H1 (cell line): ENCODE data around the gene MIB2. TPM values are rescaled to one million over a fixed set of nuclear protein-coding genes. Genes with fewer than 3 reads are reported as not detected.

ENCODE experiments used
- CTCF ChIA-PET: fragments of 300-600 bp; sonication (Branson Sonifier 250); formaldehyde crosslinking; loops from one replicate; lab custom pipeline; 2021; ENCODE audit not compliant: partially characterized antibody; lab: Charles Lee
- POLR2A ChIA-PET: fragments of 300-600 bp; sonication (Branson Sonifier 250); formaldehyde crosslinking; loops from one replicate; lab custom pipeline; 2021; ENCODE audit warnings: inconsistent platforms; ENCODE audit not compliant: partially characterized antibody; lab: Charles Lee
- DNase-seq, 2 experiments: peaks; one replicate each; pipeline versions ENCODE4 v3.0.0 to v3.0.0-alpha.2; 2010 to 2022; ENCODE audit warnings: low spot score in 2 of 2, low read depth in 1 of 2, mixed read lengths in 1 of 2
- FAIRE-seq: peaks from 2 replicates; lab custom pipeline; 2011; peaks lifted over from hg19 to GRCh38; lab: Jason Lieb, UNC
- H2AFZ ChIP-seq: 2 replicates; pipeline ENCODE4 v1.8.1; 2012; ENCODE audit warnings: low read length, inconsistent platforms
- H2AK5ac ChIP-seq: 2 replicates; pipeline ENCODE4 v1.6.1; 2013; ENCODE audit warnings: low read depth, low read length
- H2BK120ac ChIP-seq: replicated peaks from 2 replicates; pipeline ENCODE3; 2013; ENCODE audit warnings: low read depth, low read length, inconsistent platforms
- H2BK12ac ChIP-seq: 2 replicates; pipeline ENCODE4 v1.6.1; 2013; ENCODE audit warnings: low read depth, low read length
- H2BK15ac ChIP-seq: 2 replicates; pipeline ENCODE4 v1.6.1; 2013; ENCODE audit warnings: low read length
- H2BK20ac ChIP-seq: 2 replicates; pipeline ENCODE4 v1.6.1; 2013; ENCODE audit warnings: low read length
- H2BK5ac ChIP-seq: 2 replicates; pipeline ENCODE4 v1.6.1; 2013; ENCODE audit warnings: low read depth, low read length
- H3K14ac ChIP-seq: 2 replicates; pipeline ENCODE4 v1.6.1; 2013; ENCODE audit warnings: inconsistent platforms; ENCODE audit not compliant: insufficient read length
- H3K18ac ChIP-seq: 2 replicates; pipeline ENCODE4 v1.6.1; 2013; ENCODE audit warnings: low read length; ENCODE audit errors: extremely low read depth
- H3K23ac ChIP-seq: 2 replicates; pipeline ENCODE4 v1.6.1; 2013; ENCODE audit warnings: inconsistent platforms; ENCODE audit not compliant: insufficient read length
- H3K23me2 ChIP-seq: 2 replicates; pipeline ENCODE4 v1.6.1; 2013; ENCODE audit warnings: low read depth, low read length
- H3K27ac ChIP-seq: 2 replicates; pipeline ENCODE4 v1.6.1; 2011; ENCODE audit warnings: low read depth, low read length, inconsistent platforms
- H3K27me3 ChIP-seq, 4 experiments: replicated peaks in 1 of 4; 1 replicate in 1 of 4; 2 replicates in 3 of 4; pipeline versions ENCODE4 v1.6.1 to v1.8.1; 2011 to 2013; ENCODE audit warnings: low read length in 3 of 4, mild to moderate bottlenecking in 3 of 4, inconsistent platforms in 2 of 4, mixed read lengths in 2 of 4, moderate library complexity in 1 of 4; ENCODE audit not compliant: control insufficient read depth in 3 of 4, insufficient read depth in 3 of 4; ENCODE audit errors: extremely low read depth in 1 of 4
- H3K36me3 ChIP-seq, 4 experiments: 2 replicates each; pipeline versions ENCODE4 v1.6.1 to v1.8.1; 2011 to 2013; ENCODE audit warnings: mild to moderate bottlenecking in 4 of 4, low read length in 3 of 4, moderate library complexity in 2 of 4, control low read depth in 1 of 4, inconsistent platforms in 1 of 4; ENCODE audit not compliant: insufficient read depth in 4 of 4, control insufficient read depth in 2 of 4
- H3K4ac ChIP-seq: replicated peaks from 2 replicates; pipeline ENCODE3; 2013; ENCODE audit warnings: low read length, low read depth, mixed read lengths, inconsistent platforms; ENCODE audit not compliant: insufficient read length
- H3K4me1 ChIP-seq, 4 experiments: replicated peaks in 1 of 4; 1 replicate in 1 of 4; 2 replicates in 3 of 4; pipeline versions ENCODE4 v1.6.1 to v1.8.1; 2011 to 2013; ENCODE audit warnings: low read length in 3 of 4, inconsistent platforms in 2 of 4, mixed read lengths in 1 of 4; ENCODE audit not compliant: insufficient read depth in 4 of 4, control insufficient read depth in 3 of 4
- H3K4me2 ChIP-seq, 2 experiments: 2 replicates each; pipeline versions ENCODE4 v1.6.1 to v1.8.1; 2011 to 2013; ENCODE audit warnings: low read depth in 2 of 2, low read length in 2 of 2, control low read depth in 1 of 2, inconsistent platforms in 1 of 2, mild to moderate bottlenecking in 1 of 2; ENCODE audit not compliant: insufficient read depth in 1 of 2
- H3K4me3 ChIP-seq, 4 experiments: fragments of 200-600, 300-600 bp in 1 of 4; sonication (generic), shearing (Covaris generic), sonication (Bioruptor Twin) in 1 of 4; 2 replicates each; pipeline versions ENCODE4 v1.5.1 to v1.8.1; 2011 to 2016; ENCODE audit warnings: low read length in 4 of 4, low read depth in 3 of 4, control low read depth in 2 of 4, inconsistent platforms in 2 of 4, mild to moderate bottlenecking in 2 of 4, mixed read lengths in 1 of 4, moderate library complexity in 1 of 4; ENCODE audit not compliant: insufficient read depth in 2 of 4; ENCODE audit errors: extremely low read depth in 1 of 4
- H3K56ac ChIP-seq: replicated peaks from 2 replicates; pipeline ENCODE3; 2013; ENCODE audit warnings: low read depth, mild to moderate bottlenecking, mixed read lengths, low read length, inconsistent platforms; ENCODE audit not compliant: insufficient read length
- H3K79me1 ChIP-seq: 2 replicates; pipeline ENCODE4 v1.6.1; 2013; ENCODE audit warnings: low read depth, low read length, control low read depth
- H3K79me2 ChIP-seq, 2 experiments: 2 replicates each; pipeline versions ENCODE4 v1.6.1 to v1.8.1; 2012 to 2013; ENCODE audit warnings: low read length in 2 of 2, mild to moderate bottlenecking in 2 of 2, inconsistent platforms in 1 of 2; ENCODE audit not compliant: insufficient read depth in 2 of 2, control insufficient read depth in 1 of 2
- H3K9ac ChIP-seq, 4 experiments: replicated peaks in 1 of 4; 1 replicate in 1 of 4; 2 replicates in 3 of 4; pipeline versions ENCODE4 v1.6.1 to v1.8.1; 2011 to 2013; ENCODE audit warnings: low read depth in 3 of 4, low read length in 3 of 4, control low read depth in 2 of 4, mild to moderate bottlenecking in 2 of 4, moderate library complexity in 2 of 4, inconsistent platforms in 1 of 4; ENCODE audit errors: extremely low read depth in 1 of 4
- H3K9me3 ChIP-seq, 2 experiments: 2 replicates each; pipeline versions ENCODE4 v1.6.1 to v1.8.1; 2012 to 2013; ENCODE audit warnings: mild to moderate bottlenecking in 2 of 2, moderate library complexity in 2 of 2, control low read depth in 1 of 2, inconsistent platforms in 1 of 2, low read depth in 1 of 2, low read length in 1 of 2, mixed read lengths in 1 of 2; ENCODE audit not compliant: insufficient read depth in 2 of 2
- H4K20me1 ChIP-seq, 2 experiments: replicated peaks in 1 of 2; 2 replicates each; pipeline versions ENCODE3 to v1.8.1; 2011 to 2013; ENCODE audit warnings: inconsistent platforms in 2 of 2, low read length in 2 of 2, mild to moderate bottlenecking in 1 of 2; ENCODE audit not compliant: insufficient read depth in 2 of 2, control insufficient read depth in 1 of 2
- H4K5ac ChIP-seq: 2 replicates; pipeline ENCODE4 v1.6.1; 2013; ENCODE audit warnings: low read length, low read depth, mixed read lengths, inconsistent platforms; ENCODE audit not compliant: insufficient read length
- H4K8ac ChIP-seq: 2 replicates; pipeline ENCODE4 v1.8.0; 2013; ENCODE audit warnings: mild to moderate bottlenecking, moderate library complexity, low read length, inconsistent platforms; ENCODE audit not compliant: insufficient read depth; ENCODE audit errors: extremely low read depth
- H4K91ac ChIP-seq: replicated peaks from 2 replicates; pipeline ENCODE3; 2013; ENCODE audit warnings: low read length, mixed read lengths, inconsistent platforms; ENCODE audit not compliant: insufficient read length
- CBX5 ChIP-seq: fragments of 300-800, 300-1000 bp; sonication (generic); IDR thresholded peaks from 2 replicates; pipeline ENCODE4 v1.7.1; 2016; ENCODE audit warnings: antibody characterized with exemption, low read length, low read depth
- EZH2 ChIP-seq: fragments of 200-600 bp; sonication (generic); IDR thresholded peaks from 2 replicates; pipeline ENCODE4 v1.7.1; 2012; ENCODE audit warnings: low read depth, mild to moderate bottlenecking, moderate library complexity, low read length, inconsistent platforms; ENCODE audit not compliant: severe bottlenecking
- PHF8 ChIP-seq: fragments of 200-600 bp; sonication (generic); conservative IDR thresholded peaks from 2 replicates; pipeline ENCODE4 v1.7.1; 2012; ENCODE audit warnings: low read depth, mild to moderate bottlenecking, inconsistent platforms, low read length, moderate library complexity
- YY1 ChIP-seq: IDR thresholded peaks from 2 replicates; pipeline ENCODE4 v1.6.1; 2011; ENCODE audit warnings: low read depth, mild to moderate bottlenecking, low read length
- WGBS, 2 experiments: shearing (Covaris generic) in 1 of 2; methylation state at CpG; one replicate each; pipeline versions ENCODE4 v1.1.6 to v1.1.7; 2013 to 2015; ENCODE audit warnings: low lambda C conversion rate in 2 of 2, mixed read lengths in 2 of 2, inconsistent platforms in 1 of 2, low coverage in 1 of 2, missing lambda C conversion rate in 1 of 2; ENCODE audit not compliant: insufficient replicate concordance in 2 of 2, insufficient coverage in 1 of 2, insufficient read length in 1 of 2; ENCODE audit errors: extremely low coverage in 1 of 2, missing lambda C conversion rate in 1 of 2; 5-methylcytosine and 5-hydroxymethylcytosine counted together
- long read RNA-seq, 2 experiments: library from RNA in 1 of 2; library from capped mRNA in 1 of 2; stranded (forward); transcript quantifications; one replicate each; pipeline ENCODE4 v2.0.0, GENCODE V29; 2021; ENCODE audit warnings: inconsistent platforms in 1 of 2
- polyA minus RNA-seq, 3 experiments: library from RNA; depleted of rRNA, polyadenylated mRNA; stranded (reverse); fragments of >200 nt; gene quantifications; 1 replicate in 2 of 3; 2 replicates in 1 of 3; pipeline ENCODE4 v1.2.3, GENCODE V29; 2011
- polyA plus RNA-seq, 7 experiments: library from polyadenylated mRNA; depleted of rRNA in 3 of 7; stranded (reverse) in 5 of 7; unstranded in 2 of 7; fragments of >200 nt in 5 of 7; fragments of 200-250 nt in 2 of 7; gene quantifications; 1 replicate in 5 of 7; 2 replicates in 1 of 7; 4 replicates in 1 of 7; pipeline versions ENCODE4 v1.2.1 to v1.2.3, GENCODE V29; 2011 to 2013; ENCODE audit warnings: missing spikeins in 2 of 7, mixed read lengths in 2 of 7
- total RNA-seq: library from RNA; stranded (reverse); fragmentation: NEBNext Ultra II Directional; extraction: Animal tissue kit (Norgen Biotek cat#: 25700); gene quantifications from 2 replicates; pipeline ENCODE4 v1.2.1, GENCODE V29; 2021
- TF ChIP-seq, protein P1 (sequence below), 3 experiments: IDR thresholded peaks; 1 replicate in 2 of 3; 2 replicates in 1 of 3; pipeline versions ENCODE4 v1.5.1 to v1.6.1; 2011; ENCODE audit warnings: low read length in 3 of 3, mild to moderate bottlenecking in 3 of 3, inconsistent platforms in 2 of 3, low read depth in 1 of 3, moderate library complexity in 1 of 3; ENCODE audit not compliant: insufficient read depth in 1 of 3; ENCODE audit errors: control extremely low read depth in 1 of 3

MIB2 gene
- 56.5 and 60.0 TPM in 2 replicates for total RNA-seq
- 32.5 and 71.1 TPM in 2 replicates for polyA plus RNA-seq (2011; rRNA removed)
- polyA plus RNA-seq (2011; cell fraction: cytosol; rRNA removed), result 53.6 TPM
- 216 TPM for polyA plus RNA-seq (2011; cell fraction: nucleus; rRNA removed)
- 18.3 to 47.9 TPM (median 45.2 TPM) in 4 replicates for polyA plus RNA-seq (2012, experiment 1 of 2)
- polyA plus RNA-seq (2012, experiment 2 of 2), result 20.1 TPM
- 51.2 TPM for polyA plus RNA-seq (2013, experiment 1 of 2)
- polyA plus RNA-seq (2013, experiment 2 of 2), result 57.9 TPM
- 7.6 and 11.2 TPM in 2 replicates for polyA minus RNA-seq (2011; rRNA and poly(A)+ RNA removed)
- polyA minus RNA-seq (2011; cell fraction: cytosol; rRNA and poly(A)+ RNA removed), result 31.8 TPM
- polyA minus RNA-seq (2011; cell fraction: nucleus; rRNA and poly(A)+ RNA removed), result 52.7 TPM
- long read RNA-seq, experiment 1, transcript MIB2-227 (3 exons, 584 nt), result major isoform, 6 of 30 reads
- long read RNA-seq, experiment 1, partial matches to known transcripts, result 14 of 30 reads
- long read RNA-seq, experiment 1, other reads (novel, unspliced or antisense), result 7 of 30 reads
- long read RNA-seq, experiment 2, partial matches to known transcripts, result 0 of 3 reads
- long read RNA-seq, experiment 2, other reads (novel, unspliced or antisense), result 2 of 3 reads

DNA sequence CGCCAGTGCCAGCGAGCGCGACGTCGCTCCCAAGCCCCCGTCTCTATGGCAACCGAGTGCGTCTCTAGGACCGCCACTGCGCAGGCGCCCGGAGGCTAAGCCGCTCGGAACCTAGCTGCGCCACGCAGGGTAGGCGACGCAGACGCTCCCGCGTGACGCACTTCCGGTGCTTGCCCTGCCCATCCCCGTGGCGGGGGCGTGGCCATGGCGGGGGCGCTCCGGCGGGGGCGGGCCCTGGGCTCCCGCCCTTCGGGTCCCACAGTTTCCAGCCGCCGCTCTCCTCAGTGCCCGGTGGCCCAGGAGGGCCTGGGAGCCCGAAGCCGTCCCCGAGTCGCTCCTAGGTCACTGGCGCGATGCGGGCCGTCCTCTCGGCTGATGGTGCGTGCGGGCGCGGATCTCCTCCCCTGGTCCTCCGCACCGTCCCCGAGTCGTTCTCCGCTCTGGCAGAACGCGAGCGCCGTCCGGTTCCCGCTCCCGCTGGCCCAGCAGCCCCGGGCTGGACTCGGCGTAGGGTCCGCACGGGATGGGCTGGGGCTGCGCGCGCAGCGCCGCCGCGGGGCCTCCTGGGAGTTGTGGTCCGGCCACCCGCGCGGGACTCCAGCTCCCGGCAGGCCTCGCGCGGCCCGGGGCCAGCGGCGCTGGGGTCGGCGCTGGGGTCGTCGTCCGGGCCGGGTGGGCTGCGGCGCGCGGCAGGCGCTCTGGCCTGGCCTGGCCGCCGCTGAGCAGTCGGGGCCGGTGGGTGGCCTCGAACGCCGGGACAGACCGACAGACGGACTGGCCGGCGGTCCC lies at the start of gene MIB2:
TSS of gene MIB2 (plus strand) at position 245 of the 789 bp plus-strand sequence. CDS start 7,953 bp downstream, outside the sequence.
- no peak within 1 kb of the TSS for H2AK5ac ChIP-seq
- 0 out of 2 replicates have a peak within 1 kb of the TSS, but pooled peaks have one; percentile 80 for H2BK12ac ChIP-seq
- no peak within 1 kb of the TSS for H2BK20ac ChIP-seq
- no peak within 1 kb of the TSS for H2BK120ac ChIP-seq
- H3K23ac ChIP-seq, result no peak within 1 kb of the TSS
- H3K36me3 ChIP-seq, result no peaks in the 10 kb centered on the region
- H4K20me1 ChIP-seq, result peaks cover 6 to 24% of the 10 kb centered on the region in 2 experiments
- no peaks in the 10 kb centered on the region for H3K9me3 ChIP-seq
- POLR2A ChIA-PET, result interaction anchor here (0.6 to 4.6 kb wide), 13 partner anchors 9 to 290 kb away, joined by 3 to 34 read pairs (median 4); partner anchors contain the start of gene MMP23B
- peak within 1 kb of the TSS; percentile 57; the same call in 1 of the 2 replicates for H2AFZ ChIP-seq
- H3K4ac ChIP-seq, result peak within 1 kb of the TSS; percentile 99
- peak within 1 kb of the TSS; percentile 93 to 99 (median 98) for H3K9ac ChIP-seq
- peak; percentile 95 to 97 for DNase-seq
- H3K79me1 ChIP-seq, result peaks cover 3% of the 10 kb centered on the region
- H3K14ac ChIP-seq, result no peak within 1 kb of the TSS
- no peaks in the 10 kb centered on the region; a peak in 1 of 7 replicates for H3K27me3 ChIP-seq
- H2BK5ac ChIP-seq, result peak within 1 kb of the TSS; percentile 98
- H4K91ac ChIP-seq, result peak within 1 kb of the TSS; percentile 98
- H3K56ac ChIP-seq, result peak within 1 kb of the TSS; percentile 98
- H4K8ac ChIP-seq, result peak within 1 kb of the TSS; percentile 97
- no peak within 1 kb of the TSS for H2BK15ac ChIP-seq
- H3K4me3 ChIP-seq, result peak within 1 kb of the TSS; percentile 80 to 97 (median 92)
- peaks cover 6% of the 10 kb centered on the region; the same call in 1 of the 2 replicates for H3K23me2 ChIP-seq
- CTCF ChIA-PET, result interaction anchor here (1.4 to 2.2 kb wide), 4 partner anchors 13 to 63 kb away, joined by 4 to 7 read pairs (median 6); no protein-coding TSS in a partner anchor
- H3K79me2 ChIP-seq, result peaks cover 0 to 13% of the 10 kb centered on the region in 2 experiments; a peak in 2 of 4 replicates
- peak within 1 kb of the TSS; percentile 62 to 94 for H3K4me2 ChIP-seq
- 1% methylated on average over 60 of the region's 107 CpGs; no CpG with 5 or more reads in 1 of the 2 experiments for WGBS, 2 experiments
- peak within 1 kb of the TSS; percentile 100 for H3K18ac ChIP-seq
- peak within 1 kb of the TSS; percentile 100 for H4K5ac ChIP-seq
- peaks cover 0 to 13% (median 5%) of the 10 kb centered on the region in 4 experiments; a peak in 5 of 7 replicates for H3K4me1 ChIP-seq
- no peak for FAIRE-seq
- H3K27ac ChIP-seq, result peak within 1 kb of the TSS; percentile 100
- TF ChIP-seq CBX5 (no peak), YY1 (no peak), PHF8 (peak; percentile 99), EZH2 (no peak)
- TF ChIP-seq, protein P1, sequence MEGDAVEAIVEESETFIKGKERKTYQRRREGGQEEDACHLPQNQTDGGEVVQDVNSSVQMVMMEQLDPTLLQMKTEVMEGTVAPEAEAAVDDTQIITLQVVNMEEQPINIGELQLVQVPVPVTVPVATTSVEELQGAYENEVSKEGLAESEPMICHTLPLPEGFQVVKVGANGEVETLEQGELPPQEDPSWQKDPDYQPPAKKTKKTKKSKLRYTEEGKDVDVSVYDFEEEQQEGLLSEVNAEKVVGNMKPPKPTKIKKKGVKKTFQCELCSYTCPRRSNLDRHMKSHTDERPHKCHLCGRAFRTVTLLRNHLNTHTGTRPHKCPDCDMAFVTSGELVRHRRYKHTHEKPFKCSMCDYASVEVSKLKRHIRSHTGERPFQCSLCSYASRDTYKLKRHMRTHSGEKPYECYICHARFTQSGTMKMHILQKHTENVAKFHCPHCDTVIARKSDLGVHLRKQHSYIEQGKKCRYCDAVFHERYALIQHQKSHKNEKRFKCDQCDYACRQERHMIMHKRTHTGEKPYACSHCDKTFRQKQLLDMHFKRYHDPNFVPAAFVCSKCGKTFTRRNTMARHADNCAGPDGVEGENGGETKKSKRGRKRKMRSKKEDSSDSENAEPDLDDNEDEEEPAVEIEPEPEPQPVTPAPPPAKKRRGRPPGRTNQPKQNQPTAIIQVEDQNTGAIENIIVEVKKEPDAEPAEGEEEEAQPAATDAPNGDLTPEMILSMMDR (IDR thresholded peaks at IDR 0.05; ENCODE audit: control extremely low read depth in 1 of 3, insufficient read depth in 1 of 3, low read depth in 1 of 3, low read length in 3 of 3), result no peak
